ENCODE results near the gene SLC6A18. TPM values are rescaled to one million over a fixed set of nuclear protein-coding genes. Genes with fewer than 3 reads are reported as not detected.
A peak's percentile ranks its signal among the peaks of the same experiment; 100 is the strongest.

The SLC6A18 gene
- total and polyA plus RNA-seq, 2 of the 13 experiments (the other 11 are each of a cell fraction or from before 2014, with no cell fraction given) = not detected

DNA sequence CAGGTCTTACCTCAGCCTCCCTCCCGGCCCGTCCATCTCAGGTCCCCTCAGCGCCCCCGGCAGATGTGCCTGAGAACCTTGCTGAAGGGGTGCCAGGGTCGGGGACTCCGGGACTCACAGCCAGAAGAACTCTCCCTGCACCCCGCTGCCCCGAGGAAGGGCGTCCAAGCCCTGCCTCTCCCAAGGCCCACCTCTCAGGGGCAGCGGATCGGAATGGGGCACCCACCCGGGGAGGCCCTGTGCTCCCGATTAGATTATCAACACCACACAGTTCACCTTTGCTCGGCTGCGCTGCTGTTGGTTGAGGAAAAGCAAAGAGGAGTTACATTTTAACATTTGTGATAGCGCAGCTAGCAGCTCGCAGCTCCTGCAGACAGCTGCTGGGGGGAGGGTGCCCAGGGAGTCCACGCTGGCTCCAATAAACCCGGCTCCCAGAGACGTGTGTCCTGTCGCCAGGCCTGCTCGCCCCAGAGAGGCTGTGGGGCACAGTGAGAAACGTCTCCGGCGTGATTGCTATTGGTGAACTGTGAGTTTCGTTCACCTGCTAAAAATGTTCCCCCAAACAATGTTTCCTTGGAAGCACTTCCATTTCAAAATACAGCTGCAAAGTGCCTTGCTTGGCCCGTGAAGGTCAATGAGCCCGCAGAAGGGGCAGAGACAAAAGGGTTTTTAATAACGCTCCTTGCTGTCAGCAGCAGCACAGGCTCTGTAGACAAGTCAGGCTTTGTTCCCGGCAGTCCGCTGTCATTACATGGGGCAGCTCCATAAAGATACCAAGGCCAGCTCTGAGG is 42.4 kb upstream of the SLC6A18 start (continued):
- TF ChIP-seq ZNF644 (CRISPR knock-in tag; IDR thresholded peaks at IDR 0.05; ENCODE audit: low read depth) (no peak), HNF4A (CRISPR knock-in tag; IDR thresholded peaks at IDR 0.05) (peak; percentile 84), GABPA (IDR thresholded peaks at IDR 0.05; ENCODE audit: low read depth, low read length) (no peak), GABPA (CRISPR knock-in tag; IDR thresholded peaks at IDR 0.05; ENCODE audit: low read depth) (no peak), ZNF552 (CRISPR knock-in tag; IDR thresholded peaks at IDR 0.05; ENCODE audit: borderline replicate concordance) (peak; percentile 19; the same call in 1 of the 2 replicates), PHF21A (CRISPR knock-in tag; IDR thresholded peaks at IDR 0.05) (peak; percentile 83), PCBP1 (IDR thresholded peaks at IDR 0.05; ENCODE audit: borderline replicate concordance, low read depth, low read length) (no peak), HOXA5 (CRISPR knock-in tag; IDR thresholded peaks at IDR 0.05) (0 out of 2 replicates have a peak, but pooled peaks have one; percentile 58), ASH2L (IDR thresholded peaks at IDR 0.05; ENCODE audit: insufficient read length, low read depth, low read length) (peak; percentile 65), TBX3 (IDR thresholded peaks at IDR 0.05; ENCODE audit: borderline replicate concordance) (no peak)
- TF ChIP-seq, protein P1, sequence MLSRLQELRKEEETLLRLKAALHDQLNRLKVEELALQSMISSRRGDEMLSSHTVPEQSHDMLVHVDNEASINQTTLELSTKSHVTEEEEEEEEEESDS (CRISPR knock-in tag; IDR thresholded peaks at IDR 0.05; ENCODE audit: borderline replicate concordance) = 0 out of 2 replicates have a peak, but pooled peaks have one; percentile 1
- TF ChIP-seq, protein P2, sequence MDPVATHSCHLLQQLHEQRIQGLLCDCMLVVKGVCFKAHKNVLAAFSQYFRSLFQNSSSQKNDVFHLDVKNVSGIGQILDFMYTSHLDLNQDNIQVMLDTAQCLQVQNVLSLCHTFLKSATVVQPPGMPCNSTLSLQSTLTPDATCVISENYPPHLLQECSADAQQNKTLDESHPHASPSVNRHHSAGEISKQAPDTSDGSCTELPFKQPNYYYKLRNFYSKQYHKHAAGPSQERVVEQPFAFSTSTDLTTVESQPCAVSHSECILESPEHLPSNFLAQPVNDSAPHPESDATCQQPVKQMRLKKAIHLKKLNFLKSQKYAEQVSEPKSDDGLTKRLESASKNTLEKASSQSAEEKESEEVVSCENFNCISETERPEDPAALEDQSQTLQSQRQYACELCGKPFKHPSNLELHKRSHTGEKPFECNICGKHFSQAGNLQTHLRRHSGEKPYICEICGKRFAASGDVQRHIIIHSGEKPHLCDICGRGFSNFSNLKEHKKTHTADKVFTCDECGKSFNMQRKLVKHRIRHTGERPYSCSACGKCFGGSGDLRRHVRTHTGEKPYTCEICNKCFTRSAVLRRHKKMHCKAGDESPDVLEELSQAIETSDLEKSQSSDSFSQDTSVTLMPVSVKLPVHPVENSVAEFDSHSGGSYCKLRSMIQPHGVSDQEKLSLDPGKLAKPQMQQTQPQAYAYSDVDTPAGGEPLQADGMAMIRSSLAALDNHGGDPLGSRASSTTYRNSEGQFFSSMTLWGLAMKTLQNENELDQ (CRISPR knock-in tag; IDR thresholded peaks at IDR 0.05; ENCODE audit: borderline replicate concordance) = no peak
- TF ChIP-seq, protein P3, sequence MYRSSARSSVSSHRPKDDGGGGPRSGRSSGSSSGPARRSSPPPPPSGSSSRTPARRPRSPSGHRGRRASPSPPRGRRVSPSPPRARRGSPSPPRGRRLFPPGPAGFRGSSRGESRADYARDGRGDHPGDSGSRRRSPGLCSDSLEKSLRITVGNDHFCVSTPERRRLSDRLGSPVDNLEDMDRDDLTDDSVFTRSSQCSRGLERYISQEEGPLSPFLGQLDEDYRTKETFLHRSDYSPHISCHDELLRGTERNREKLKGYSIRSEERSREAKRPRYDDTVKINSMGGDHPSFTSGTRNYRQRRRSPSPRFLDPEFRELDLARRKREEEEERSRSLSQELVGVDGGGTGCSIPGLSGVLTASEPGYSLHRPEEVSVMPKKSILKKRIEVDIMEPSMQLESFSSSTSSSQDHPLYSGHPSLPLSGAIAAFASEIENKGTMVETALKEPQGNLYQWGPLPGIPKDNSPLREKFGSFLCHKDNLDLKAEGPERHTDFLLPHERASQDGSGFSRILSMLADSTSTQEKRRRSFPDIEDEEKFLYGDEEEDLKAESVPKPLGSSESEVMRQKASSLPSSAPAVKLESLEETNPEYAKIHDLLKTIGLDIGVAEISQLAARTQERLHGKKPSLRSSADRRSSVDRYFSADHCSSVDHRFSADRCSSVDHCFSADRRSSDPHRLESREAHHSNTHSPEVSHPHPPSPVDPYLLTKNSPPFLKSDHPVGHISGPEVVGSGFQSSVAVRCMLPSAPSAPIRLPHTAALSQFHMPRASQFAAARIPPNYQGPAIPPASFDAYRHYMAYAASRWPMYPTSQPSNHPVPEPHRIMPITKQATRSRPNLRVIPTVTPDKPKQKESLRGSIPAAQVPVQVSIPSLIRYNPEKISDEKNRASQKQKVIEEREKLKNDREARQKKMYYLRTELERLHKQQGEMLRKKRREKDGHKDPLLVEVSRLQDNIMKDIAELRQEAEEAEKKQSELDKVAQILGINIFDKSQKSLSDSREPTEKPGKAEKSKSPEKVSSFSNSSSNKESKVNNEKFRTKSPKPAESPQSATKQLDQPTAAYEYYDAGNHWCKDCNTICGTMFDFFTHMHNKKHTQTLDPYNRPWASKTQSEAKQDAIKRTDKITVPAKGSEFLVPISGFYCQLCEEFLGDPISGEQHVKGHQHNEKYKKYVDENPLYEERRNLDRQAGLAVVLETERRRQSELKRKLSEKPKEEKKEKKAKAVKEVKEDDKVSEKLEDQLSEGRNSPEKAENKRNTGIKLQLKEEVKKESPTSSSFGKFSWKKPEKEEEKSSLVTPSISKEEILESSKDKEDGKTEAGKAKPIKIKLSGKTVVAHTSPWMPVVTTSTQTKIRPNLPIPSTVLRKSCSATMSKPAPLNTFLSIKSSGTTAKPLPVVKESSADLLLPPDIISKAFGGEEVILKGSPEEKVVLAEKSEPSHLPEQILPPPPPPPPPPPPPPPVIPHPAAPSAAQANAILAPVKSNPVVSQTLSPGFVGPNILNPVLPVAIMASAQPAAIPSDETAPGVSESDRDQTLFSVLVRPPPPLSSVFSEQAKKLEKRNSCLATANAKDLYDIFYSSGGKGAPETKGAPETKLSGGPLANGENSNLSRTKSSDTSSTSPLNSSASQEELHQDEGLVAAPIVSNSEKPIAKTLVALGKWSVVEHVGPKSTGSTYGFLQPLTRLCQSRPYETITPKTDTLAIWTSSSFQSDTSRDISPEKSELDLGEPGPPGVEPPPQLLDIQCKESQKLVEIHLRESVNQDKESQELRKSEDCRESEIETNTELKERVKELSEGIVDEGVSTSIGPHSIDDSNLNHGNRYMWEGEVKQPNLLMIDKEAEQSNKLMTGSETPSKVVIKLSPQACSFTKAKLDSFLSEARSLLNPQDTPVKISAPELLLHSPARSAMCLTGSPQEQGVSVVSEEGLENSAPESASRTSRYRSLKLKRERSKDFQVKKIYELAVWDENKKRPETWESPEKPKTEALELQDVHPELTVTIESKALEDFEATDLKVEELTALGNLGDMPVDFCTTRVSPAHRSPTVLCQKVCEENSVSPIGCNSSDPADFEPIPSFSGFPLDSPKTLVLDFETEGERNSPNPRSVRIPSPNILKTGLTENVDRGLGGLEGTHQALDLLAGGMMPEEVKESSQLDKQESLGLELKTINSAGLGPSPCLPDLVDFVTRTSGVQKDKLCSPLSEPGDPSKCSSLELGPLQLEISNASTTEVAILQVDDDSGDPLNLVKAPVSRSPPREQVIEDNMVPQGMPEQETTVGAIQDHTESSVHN (CRISPR knock-in tag; IDR thresholded peaks at IDR 0.05) = no peak
- TF ChIP-seq, protein P4, sequence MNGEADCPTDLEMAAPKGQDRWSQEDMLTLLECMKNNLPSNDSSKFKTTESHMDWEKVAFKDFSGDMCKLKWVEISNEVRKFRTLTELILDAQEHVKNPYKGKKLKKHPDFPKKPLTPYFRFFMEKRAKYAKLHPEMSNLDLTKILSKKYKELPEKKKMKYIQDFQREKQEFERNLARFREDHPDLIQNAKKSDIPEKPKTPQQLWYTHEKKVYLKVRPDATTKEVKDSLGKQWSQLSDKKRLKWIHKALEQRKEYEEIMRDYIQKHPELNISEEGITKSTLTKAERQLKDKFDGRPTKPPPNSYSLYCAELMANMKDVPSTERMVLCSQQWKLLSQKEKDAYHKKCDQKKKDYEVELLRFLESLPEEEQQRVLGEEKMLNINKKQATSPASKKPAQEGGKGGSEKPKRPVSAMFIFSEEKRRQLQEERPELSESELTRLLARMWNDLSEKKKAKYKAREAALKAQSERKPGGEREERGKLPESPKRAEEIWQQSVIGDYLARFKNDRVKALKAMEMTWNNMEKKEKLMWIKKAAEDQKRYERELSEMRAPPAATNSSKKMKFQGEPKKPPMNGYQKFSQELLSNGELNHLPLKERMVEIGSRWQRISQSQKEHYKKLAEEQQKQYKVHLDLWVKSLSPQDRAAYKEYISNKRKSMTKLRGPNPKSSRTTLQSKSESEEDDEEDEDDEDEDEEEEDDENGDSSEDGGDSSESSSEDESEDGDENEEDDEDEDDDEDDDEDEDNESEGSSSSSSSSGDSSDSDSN (CRISPR knock-in tag; IDR thresholded peaks at IDR 0.05) = peak; percentile 74

Measured in HepG2 (cell line).